GM19023 (cell line): Measurements from ENCODE around the gene FBXW5.

Experiments
- ATAC-seq: cut with Tn5 transposase; IDR thresholded peaks from one replicate; pipeline ENCODE4 v1.9.1; 2021; ENCODE audit warnings: mild to moderate bottlenecking, moderate library complexity; ENCODE audit not compliant: unreplicated experiment

The FBXW5 gene

GRCh38 chr9:136962163-136962562 is 17.6 kb upstream of the FBXW5 start:
- no peak for ATAC-seq

- ATAC-seq, result no peak
Measured at GRCh38 chr9:136961279-136962065, 16.9 kb upstream of the FBXW5 start.

GRCh38 chr9:136960938-136961275 is 16.4 kb upstream of the FBXW5 start:
- no peak for ATAC-seq

- ATAC-seq, result no peak
Measured at GRCh38 chr9:136960212-136960937, 15.8 kb upstream of the FBXW5 start.

GRCh38 chr9:136958898-136959850 is 14.6 kb upstream of the FBXW5 start:
- no peak for ATAC-seq

GRCh38 chr9:136958473-136958872 is 13.9 kb upstream of the FBXW5 start:
- no peak for ATAC-seq

- ATAC-seq, result no peak
Measured at GRCh38 chr9:136957901-136958300, 13.4 kb upstream of the FBXW5 start.

GRCh38 chr9:136957461-136957860 is 12.9 kb upstream of the FBXW5 start:
- no peak for ATAC-seq

GRCh38 chr9:136956604-136957003 is 12.1 kb upstream of the FBXW5 start:
- no peak for ATAC-seq

- ATAC-seq, result no peak
Measured at GRCh38 chr9:136955943-136956335, 11.4 kb upstream of the FBXW5 start.

- ATAC-seq, result no peak
Measured at GRCh38 chr9:136955202-136955942, 10.8 kb upstream of the FBXW5 start.

- no peak for ATAC-seq
Measured at GRCh38 chr9:136954270-136955083, 9.9 kb upstream of the FBXW5 start.

GRCh38 chr9:136953771-136954269 is 9.3 kb upstream of the FBXW5 start:
- ATAC-seq, result no peak

GRCh38 chr9:136952876-136953770 is 8.6 kb upstream of the FBXW5 start:
- no peak for ATAC-seq

GRCh38 chr9:136952321-136952850 is 7.8 kb upstream of the FBXW5 start:
- ATAC-seq, result no peak

- no peak for ATAC-seq
Measured at GRCh38 chr9:136951541-136952320, 7.2 kb upstream of the FBXW5 start, which contains the start of gene LCN12. LCN12 (plus strand) TSS chr9:136952273; CDS start chr9:136952328, 55 bp downstream.

- no peak for ATAC-seq
Measured at GRCh38 chr9:136950656-136951276, 6.2 kb upstream of the FBXW5 start.
